Suprapubic skin (tissue), 3 donors: ENCODE measurements around the gene FN3K.

Experiments
- CTCF ChIP-seq, 2 donors: fragments of 200-600 bp in 1 of 2; fragments of 450-650 bp in 1 of 2; sonication (generic) in 1 of 2; IDR thresholded peaks; one replicate each; pipeline ENCODE4 v1.5.1; 2016 to 2019; ENCODE audit warnings: antibody characterized with exemption in 2 of 2, mild to moderate bottlenecking in 1 of 2, moderate library complexity in 1 of 2
- EP300 ChIP-seq: sonication (generic); formaldehyde crosslinking; IDR thresholded peaks from one replicate; pipeline ENCODE4 v1.6.1; 2017; ENCODE audit warnings: antibody characterized with exemption
- POLR2A ChIP-seq, 2 donors: fragments of 450-650 bp; IDR thresholded peaks; one replicate each; pipeline ENCODE4 v1.6.1; 2017; ENCODE audit warnings: antibody characterized with exemption in 2 of 2, mild to moderate bottlenecking in 2 of 2, moderate library complexity in 2 of 2

- TF ChIP-seq CTCF (IDR thresholded peaks at IDR 0.05) (no peak), POLR2A (IDR thresholded peaks at IDR 0.05) (no peak), EP300 (no peak)
Measured at GRCh38 chr17:82756166-82756565, 20.8 kb downstream of the FN3K start.
